ENCODE measurements around the gene LMAN2L.

DNA sequence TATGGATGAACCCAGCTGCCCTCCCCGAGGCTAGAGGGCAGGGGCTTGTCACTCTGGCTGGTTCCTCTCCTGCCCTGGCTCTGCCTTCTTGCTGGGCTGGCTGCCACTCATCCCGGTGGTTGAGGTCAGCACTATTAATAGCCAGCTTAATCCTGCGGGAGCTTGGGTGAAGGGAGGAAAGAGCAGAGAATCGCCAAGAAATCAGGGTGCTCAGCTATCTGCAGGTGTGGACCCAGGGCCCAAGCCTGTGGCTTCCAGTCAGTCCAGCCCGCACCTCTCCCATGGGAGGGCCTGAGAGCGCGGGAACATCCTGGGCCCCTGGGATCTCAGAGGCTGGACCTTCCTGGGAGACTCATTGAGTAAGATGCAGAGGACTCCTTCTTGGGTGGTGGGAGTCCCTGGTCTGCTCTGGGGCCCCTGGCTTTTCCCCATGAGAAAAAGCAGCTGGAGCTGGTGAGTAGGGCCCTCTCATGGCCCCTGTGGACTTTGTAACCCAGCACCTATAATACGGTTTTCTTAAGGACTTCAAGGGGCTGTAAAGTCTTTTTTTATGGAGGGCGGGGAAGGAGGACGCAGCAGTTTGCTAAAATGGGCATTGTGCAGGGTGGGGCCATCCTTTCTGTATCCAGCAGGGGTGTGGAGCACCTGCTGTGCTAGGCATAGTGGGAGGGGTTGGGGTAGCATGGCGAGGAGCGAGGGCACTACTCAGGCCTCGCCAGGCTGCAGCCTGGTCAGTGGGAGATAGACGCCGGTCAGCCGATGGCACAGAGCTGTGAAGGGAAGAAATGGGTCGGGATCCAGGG is 48.8 kb upstream of the LMAN2L start:
- TF ChIP-seq POLR2AphosphoS5 (IDR thresholded peaks at IDR 0.05) (no peak), CTCF (IDR thresholded peaks at IDR 0.05) (no peak)
